Measurements from ENCODE around the gene MYOD1.

The MYOD1 gene

DNA sequence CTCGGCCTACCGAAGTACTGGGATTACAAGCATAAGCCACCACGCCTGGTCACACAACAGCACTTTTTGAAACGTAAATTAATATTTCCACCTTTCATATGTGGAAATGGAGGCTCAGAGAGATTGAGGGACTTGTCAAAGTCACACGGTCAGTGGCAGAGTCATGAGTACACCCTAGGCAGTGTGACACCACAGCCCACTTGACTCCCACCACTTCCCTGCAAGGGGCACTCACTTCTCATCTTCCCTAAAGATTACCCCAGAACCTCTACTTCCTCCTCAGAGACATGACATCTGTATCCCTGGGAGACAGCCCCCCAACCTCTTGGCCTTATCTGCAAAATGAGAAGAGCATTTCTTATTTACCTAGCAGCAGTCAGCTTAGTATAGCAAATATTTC lies 16.5 kb upstream of the MYOD1 start:
- TF ChIP-seq, protein P1, sequence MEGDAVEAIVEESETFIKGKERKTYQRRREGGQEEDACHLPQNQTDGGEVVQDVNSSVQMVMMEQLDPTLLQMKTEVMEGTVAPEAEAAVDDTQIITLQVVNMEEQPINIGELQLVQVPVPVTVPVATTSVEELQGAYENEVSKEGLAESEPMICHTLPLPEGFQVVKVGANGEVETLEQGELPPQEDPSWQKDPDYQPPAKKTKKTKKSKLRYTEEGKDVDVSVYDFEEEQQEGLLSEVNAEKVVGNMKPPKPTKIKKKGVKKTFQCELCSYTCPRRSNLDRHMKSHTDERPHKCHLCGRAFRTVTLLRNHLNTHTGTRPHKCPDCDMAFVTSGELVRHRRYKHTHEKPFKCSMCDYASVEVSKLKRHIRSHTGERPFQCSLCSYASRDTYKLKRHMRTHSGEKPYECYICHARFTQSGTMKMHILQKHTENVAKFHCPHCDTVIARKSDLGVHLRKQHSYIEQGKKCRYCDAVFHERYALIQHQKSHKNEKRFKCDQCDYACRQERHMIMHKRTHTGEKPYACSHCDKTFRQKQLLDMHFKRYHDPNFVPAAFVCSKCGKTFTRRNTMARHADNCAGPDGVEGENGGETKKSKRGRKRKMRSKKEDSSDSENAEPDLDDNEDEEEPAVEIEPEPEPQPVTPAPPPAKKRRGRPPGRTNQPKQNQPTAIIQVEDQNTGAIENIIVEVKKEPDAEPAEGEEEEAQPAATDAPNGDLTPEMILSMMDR (IDR thresholded peaks at IDR 0.05; ENCODE audit: borderline replicate concordance, insufficient read depth, low read depth, low read length): no peak
- no peak overlapping the region for H3K4me3 ChIP-seq (ENCODE audit: low read depth, low read length)

- no peak overlapping the region for H3K4me3 ChIP-seq (ENCODE audit: low read depth, low read length)
- TF ChIP-seq, protein P1 (IDR thresholded peaks at IDR 0.05; ENCODE audit: borderline replicate concordance, insufficient read depth, low read depth, low read length): no peak
Observed at GRCh38 chr11:17703951-17704350, 15.4 kb upstream of the MYOD1 start.

- TF ChIP-seq, protein P1 (IDR thresholded peaks at IDR 0.05; ENCODE audit: borderline replicate concordance, insufficient read depth, low read depth, low read length): no peak
- H3K4me3 ChIP-seq (ENCODE audit: low read depth, low read length): no peak overlapping the region
Observed at GRCh38 chr11:17707830-17708229, 11.5 kb upstream of the MYOD1 start.

- no peak overlapping the region for H3K4me3 ChIP-seq (ENCODE audit: low read depth, low read length)
- TF ChIP-seq, protein P1 (IDR thresholded peaks at IDR 0.05; ENCODE audit: borderline replicate concordance, insufficient read depth, low read depth, low read length): no peak
Observed at GRCh38 chr11:17711836-17712235, 7.5 kb upstream of the MYOD1 start.

DNA sequence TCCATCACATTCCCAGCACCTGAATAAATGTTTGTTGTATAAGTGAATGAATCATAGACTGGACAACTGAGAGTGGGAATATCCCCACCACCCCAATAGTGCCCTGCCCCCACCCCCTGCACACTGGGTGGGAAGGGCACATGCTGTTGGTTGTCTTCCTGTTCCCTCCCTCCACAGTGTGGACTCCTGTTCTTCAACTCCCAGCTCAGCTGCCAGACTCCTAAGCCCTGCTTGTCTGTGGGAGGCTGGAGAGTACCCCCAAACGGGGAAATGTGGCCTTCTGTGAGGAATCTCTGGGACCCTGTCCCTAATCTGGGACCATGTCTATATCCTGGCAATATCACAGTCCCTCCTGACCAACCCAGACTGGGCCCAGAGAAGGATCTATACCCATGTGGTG lies 5.5 kb upstream of the MYOD1 start:
- H3K4me3 ChIP-seq (ENCODE audit: low read depth, low read length): no peak overlapping the region
- TF ChIP-seq, protein P1 (IDR thresholded peaks at IDR 0.05; ENCODE audit: borderline replicate concordance, insufficient read depth, low read depth, low read length): no peak

DNA sequence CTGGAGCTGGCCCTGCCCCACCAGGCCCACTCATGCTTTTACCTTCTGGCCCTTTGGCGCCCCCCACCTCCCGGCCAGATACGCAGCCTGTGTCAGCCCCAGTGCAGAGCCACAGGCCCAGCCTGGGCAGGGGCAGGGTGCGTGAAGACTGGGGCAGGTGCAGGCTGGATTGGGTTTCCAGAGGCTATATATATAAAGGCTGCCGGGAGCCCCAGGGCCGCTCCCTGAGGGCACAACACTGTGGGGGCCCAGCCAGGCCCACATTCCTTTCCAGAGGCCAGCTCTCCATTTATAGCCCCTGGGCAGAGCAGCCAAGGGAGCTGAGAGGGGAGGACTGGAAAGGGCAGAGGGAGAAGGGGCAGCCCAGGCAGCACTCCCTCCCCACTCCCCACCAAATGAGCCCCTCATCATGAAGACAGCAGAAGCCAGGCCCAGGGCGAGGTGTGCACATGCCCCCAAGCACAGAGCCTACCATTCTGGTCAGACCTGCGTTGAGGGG lies 5.0 kb upstream of the MYOD1 start:
- no peak overlapping the region for H3K4me3 ChIP-seq (ENCODE audit: low read depth, low read length)
- TF ChIP-seq, protein P1 (IDR thresholded peaks at IDR 0.05; ENCODE audit: borderline replicate concordance, insufficient read depth, low read depth, low read length): no peak

GRCh38 chr11:17714870-17715269 lies 4.5 kb upstream of the MYOD1 start:
- no peak overlapping the region for H3K4me3 ChIP-seq (ENCODE audit: low read depth, low read length)
- TF ChIP-seq, protein P1 (IDR thresholded peaks at IDR 0.05; ENCODE audit: borderline replicate concordance, insufficient read depth, low read depth, low read length): no peak
